ENCODE data around the gene THAP2.

- TF ChIP-seq CTCF (IDR thresholded peaks at IDR 0.05) (no peak), POLR2A (IDR thresholded peaks at IDR 0.05; ENCODE audit: low read length) (no peak)
- TF ChIP-seq, protein P1, sequence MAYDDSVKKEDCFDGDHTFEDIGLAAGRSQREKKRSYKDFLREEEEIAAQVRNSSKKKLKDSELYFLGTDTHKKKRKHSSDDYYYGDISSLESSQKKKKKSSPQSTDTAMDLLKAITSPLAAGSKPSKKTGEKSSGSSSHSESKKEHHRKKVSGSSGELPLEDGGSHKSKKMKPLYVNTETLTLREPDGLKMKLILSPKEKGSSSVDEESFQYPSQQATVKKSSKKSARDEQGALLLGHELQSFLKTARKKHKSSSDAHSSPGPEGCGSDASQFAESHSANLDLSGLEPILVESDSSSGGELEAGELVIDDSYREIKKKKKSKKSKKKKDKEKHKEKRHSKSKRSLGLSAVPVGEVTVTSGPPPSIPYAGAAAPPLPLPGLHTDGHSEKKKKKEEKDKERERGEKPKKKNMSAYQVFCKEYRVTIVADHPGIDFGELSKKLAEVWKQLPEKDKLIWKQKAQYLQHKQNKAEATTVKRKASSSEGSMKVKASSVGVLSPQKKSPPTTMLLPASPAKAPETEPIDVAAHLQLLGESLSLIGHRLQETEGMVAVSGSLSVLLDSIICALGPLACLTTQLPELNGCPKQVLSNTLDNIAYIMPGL (CRISPR knock-in tag; IDR thresholded peaks at IDR 0.05; ENCODE audit: borderline replicate concordance) = no peak
Measured at GRCh38 chr12:71665090-71665463, 976 bp downstream of the THAP2 start.
